ENCODE results near the gene GYG1. TPM values are rescaled to one million over a fixed set of nuclear protein-coding genes. Genes with fewer than 3 reads are reported as not detected.

The GYG1 gene
- polyA plus RNA-seq, 1 donor from 2014 or later, result 2.4 TPM

DNA sequence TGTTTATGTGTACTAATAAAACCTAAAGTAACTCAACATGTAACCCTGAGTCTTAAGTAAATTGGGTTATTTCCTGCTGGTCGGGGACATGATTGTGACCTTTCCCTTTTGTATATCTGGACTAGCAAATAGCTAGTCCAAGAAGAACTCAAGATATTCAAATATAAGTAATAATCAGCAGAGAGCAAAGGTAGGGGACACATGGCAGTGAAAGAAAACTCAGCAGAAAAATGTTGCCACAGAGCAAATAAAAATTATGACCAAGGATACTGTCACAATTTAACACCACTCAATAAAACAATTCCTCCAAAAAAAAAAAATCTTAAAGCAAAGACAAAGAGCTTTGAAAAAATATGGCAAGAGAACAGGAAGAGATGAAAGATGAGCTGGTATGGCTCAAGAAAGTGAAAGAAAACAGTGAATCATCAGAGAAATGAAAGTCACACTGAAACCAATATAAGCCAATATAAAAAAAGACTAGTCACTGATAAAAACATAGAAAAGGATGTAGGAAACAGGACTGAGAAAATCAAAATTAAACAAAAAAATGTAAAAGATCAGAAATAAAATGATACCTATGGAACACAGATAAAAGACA, 51.5 kb downstream of the GYG1 start:
- Histone ChIP-seq H3K9ac (ENCODE audit: low read length) (no peak overlapping the region), H3K27me3 (ENCODE audit: insufficient read depth, low read depth, low read length) (no peaks in the 10 kb centered on the region), H3K27ac (ENCODE audit: low read length) (no peak overlapping the region), H3K79me2 (replicated peaks; ENCODE audit: insufficient read depth, low read length) (no peaks in the 10 kb centered on the region), H3K4me3 (ENCODE audit: low read length) (no peak overlapping the region), H4K20me1 (ENCODE audit: insufficient read depth) (no peaks in the 10 kb centered on the region), H3K36me3 (ENCODE audit: insufficient read depth, low read length) (peaks cover 4% of the 10 kb centered on the region), H2AFZ (ENCODE audit: low read depth, low read length) (no peak overlapping the region), H3F3A (ENCODE audit: insufficient read depth, low read length, poor library complexity, severe bottlenecking) (no peaks in the 10 kb centered on the region), H3K9me2 (ENCODE audit: insufficient read depth, low read length) (no peaks in the 10 kb centered on the region), H3K4me2 (ENCODE audit: low read length) (no peak overlapping the region), H3K9me3 (ENCODE audit: low read length) (no peaks in the 10 kb centered on the region)
- TF ChIP-seq, protein P1, sequence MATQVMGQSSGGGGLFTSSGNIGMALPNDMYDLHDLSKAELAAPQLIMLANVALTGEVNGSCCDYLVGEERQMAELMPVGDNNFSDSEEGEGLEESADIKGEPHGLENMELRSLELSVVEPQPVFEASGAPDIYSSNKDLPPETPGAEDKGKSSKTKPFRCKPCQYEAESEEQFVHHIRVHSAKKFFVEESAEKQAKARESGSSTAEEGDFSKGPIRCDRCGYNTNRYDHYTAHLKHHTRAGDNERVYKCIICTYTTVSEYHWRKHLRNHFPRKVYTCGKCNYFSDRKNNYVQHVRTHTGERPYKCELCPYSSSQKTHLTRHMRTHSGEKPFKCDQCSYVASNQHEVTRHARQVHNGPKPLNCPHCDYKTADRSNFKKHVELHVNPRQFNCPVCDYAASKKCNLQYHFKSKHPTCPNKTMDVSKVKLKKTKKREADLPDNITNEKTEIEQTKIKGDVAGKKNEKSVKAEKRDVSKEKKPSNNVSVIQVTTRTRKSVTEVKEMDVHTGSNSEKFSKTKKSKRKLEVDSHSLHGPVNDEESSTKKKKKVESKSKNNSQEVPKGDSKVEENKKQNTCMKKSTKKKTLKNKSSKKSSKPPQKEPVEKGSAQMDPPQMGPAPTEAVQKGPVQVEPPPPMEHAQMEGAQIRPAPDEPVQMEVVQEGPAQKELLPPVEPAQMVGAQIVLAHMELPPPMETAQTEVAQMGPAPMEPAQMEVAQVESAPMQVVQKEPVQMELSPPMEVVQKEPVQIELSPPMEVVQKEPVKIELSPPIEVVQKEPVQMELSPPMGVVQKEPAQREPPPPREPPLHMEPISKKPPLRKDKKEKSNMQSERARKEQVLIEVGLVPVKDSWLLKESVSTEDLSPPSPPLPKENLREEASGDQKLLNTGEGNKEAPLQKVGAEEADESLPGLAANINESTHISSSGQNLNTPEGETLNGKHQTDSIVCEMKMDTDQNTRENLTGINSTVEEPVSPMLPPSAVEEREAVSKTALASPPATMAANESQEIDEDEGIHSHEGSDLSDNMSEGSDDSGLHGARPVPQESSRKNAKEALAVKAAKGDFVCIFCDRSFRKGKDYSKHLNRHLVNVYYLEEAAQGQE (IDR thresholded peaks at IDR 0.05; ENCODE audit: borderline replicate concordance), result no peak
- TF ChIP-seq MXI1 (conservative IDR thresholded peaks at IDR 0.05; ENCODE audit: poor library complexity, severe bottlenecking) (no peak), POLR2AphosphoS5 (IDR thresholded peaks at IDR 0.05) (no peak), TAF1 (IDR thresholded peaks at IDR 0.05; ENCODE audit: low read depth) (no peak)

DNA sequence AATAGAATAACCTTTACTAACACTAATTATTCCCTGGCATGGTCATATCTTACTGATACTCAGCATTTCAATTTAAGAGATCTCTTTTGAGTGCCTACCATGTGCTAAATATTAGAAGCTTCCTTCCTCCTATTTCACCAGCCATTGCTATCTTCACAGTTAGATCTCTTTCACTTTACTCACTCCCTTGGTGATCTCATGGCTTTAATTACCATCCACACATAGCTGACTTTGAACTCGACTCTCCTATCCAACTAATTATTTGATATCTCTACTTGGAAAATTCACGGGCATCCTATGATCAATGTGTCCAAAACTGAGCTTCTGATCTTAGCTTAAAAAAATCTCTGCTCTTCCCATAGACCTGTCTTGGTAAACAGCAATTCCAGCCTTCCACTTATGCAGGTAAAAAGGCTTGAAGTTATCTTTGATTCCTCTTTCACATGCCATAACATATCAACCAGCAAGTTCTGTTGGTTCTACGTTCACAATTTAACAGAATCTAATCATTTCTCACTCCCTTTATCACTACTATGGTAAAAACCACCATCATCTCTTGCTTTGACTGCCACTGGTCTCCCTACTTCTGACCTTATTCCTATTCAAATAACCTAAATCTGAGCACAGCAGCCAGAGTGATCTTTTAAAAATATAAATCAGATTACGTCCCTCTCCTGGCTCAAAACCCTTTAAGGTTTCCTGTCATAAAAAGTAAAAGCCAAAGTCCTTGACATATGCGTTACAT, 53.2 kb downstream of the GYG1 start:
- TF ChIP-seq POLR2AphosphoS5 (IDR thresholded peaks at IDR 0.05) (no peak), EZH2 (IDR thresholded peaks at IDR 0.05; ENCODE audit: borderline replicate concordance, insufficient read depth, low read length, poor library complexity, severe bottlenecking) (no peak), TAF1 (IDR thresholded peaks at IDR 0.05; ENCODE audit: low read depth) (no peak), EP300 (conservative IDR thresholded peaks at IDR 0.05; ENCODE audit: poor library complexity, severe bottlenecking) (no peak), SMC3 (conservative IDR thresholded peaks at IDR 0.05; ENCODE audit: poor library complexity) (no peak), RAD21 (conservative IDR thresholded peaks at IDR 0.05) (no peak), MXI1 (conservative IDR thresholded peaks at IDR 0.05; ENCODE audit: poor library complexity, severe bottlenecking) (no peak)
- TF ChIP-seq, protein P2, sequence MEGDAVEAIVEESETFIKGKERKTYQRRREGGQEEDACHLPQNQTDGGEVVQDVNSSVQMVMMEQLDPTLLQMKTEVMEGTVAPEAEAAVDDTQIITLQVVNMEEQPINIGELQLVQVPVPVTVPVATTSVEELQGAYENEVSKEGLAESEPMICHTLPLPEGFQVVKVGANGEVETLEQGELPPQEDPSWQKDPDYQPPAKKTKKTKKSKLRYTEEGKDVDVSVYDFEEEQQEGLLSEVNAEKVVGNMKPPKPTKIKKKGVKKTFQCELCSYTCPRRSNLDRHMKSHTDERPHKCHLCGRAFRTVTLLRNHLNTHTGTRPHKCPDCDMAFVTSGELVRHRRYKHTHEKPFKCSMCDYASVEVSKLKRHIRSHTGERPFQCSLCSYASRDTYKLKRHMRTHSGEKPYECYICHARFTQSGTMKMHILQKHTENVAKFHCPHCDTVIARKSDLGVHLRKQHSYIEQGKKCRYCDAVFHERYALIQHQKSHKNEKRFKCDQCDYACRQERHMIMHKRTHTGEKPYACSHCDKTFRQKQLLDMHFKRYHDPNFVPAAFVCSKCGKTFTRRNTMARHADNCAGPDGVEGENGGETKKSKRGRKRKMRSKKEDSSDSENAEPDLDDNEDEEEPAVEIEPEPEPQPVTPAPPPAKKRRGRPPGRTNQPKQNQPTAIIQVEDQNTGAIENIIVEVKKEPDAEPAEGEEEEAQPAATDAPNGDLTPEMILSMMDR (IDR thresholded peaks at IDR 0.05; ENCODE audit: poor library complexity, severe bottlenecking), result no peak
- TF ChIP-seq, protein P1 (IDR thresholded peaks at IDR 0.05; ENCODE audit: borderline replicate concordance), result no peak
- Histone ChIP-seq H3K4me3 (ENCODE audit: low read length) (no peak overlapping the region), H3K27ac (ENCODE audit: low read length) (no peak overlapping the region), H3K79me2 (replicated peaks; ENCODE audit: insufficient read depth, low read length) (no peaks in the 10 kb centered on the region), H3F3A (ENCODE audit: insufficient read depth, low read length, poor library complexity, severe bottlenecking) (no peaks in the 10 kb centered on the region), H3K27me3 (ENCODE audit: insufficient read depth, low read depth, low read length) (no peaks in the 10 kb centered on the region), H3K9me2 (ENCODE audit: insufficient read depth, low read length) (no peaks in the 10 kb centered on the region), H3K9ac (ENCODE audit: low read length) (no peak overlapping the region), H4K20me1 (ENCODE audit: insufficient read depth) (no peaks in the 10 kb centered on the region), H2AFZ (ENCODE audit: low read depth, low read length) (no peak overlapping the region), H3K4me2 (ENCODE audit: low read length) (no peak overlapping the region), H3K9me3 (ENCODE audit: low read length) (no peaks in the 10 kb centered on the region), H3K36me3 (ENCODE audit: insufficient read depth, low read length) (peaks cover 4% of the 10 kb centered on the region)

All from neural cell (in vitro differentiated cells).